DMS 273 (cell line): Measurements from ENCODE around the gene BICC1.
"Not testable (repeated sequence)": the region's sequence is repeated elsewhere in the genome, so short reads cannot be mapped to it uniquely, and the experiment has no call there.

Experiments
- DNase-seq: peaks from one replicate; lab custom pipeline; 2025; ENCODE audit not compliant: unreplicated experiment; lab: John Stamatoyannopoulos, UW

Gene BICC1

GRCh38 chr10:58853668-58854067, 341.0 kb downstream of the BICC1 start:
- DNase-seq: no peak

GRCh38 chr10:58854811-58855210, 342.1 kb downstream of the BICC1 start:
- peak; percentile 72 for DNase-seq

- DNase-seq: no peak
Measured at GRCh38 chr10:58856508-58857240, 344.0 kb downstream of the BICC1 start.

- no peak for DNase-seq
Measured at GRCh38 chr10:58857251-58857805, 344.7 kb downstream of the BICC1 start.

- not testable (repeated sequence) for DNase-seq
Measured at GRCh38 chr10:58858123-58858522, 345.5 kb downstream of the BICC1 start.

GRCh38 chr10:58859526-58859925, 346.9 kb downstream of the BICC1 start:
- DNase-seq: no peak

GRCh38 chr10:58867683-58868082, 355.0 kb downstream of the BICC1 start:
- DNase-seq: no peak

GRCh38 chr10:58868736-58869435, 356.2 kb downstream of the BICC1 start:
- DNase-seq: no peak

GRCh38 chr10:58870070-58870469, 357.4 kb downstream of the BICC1 start:
- no peak for DNase-seq

- no peak for DNase-seq
Measured at GRCh38 chr10:58873161-58873560, 360.5 kb downstream of the BICC1 start.
